ENCODE results near the gene EVI5.
A peak's percentile ranks its signal among the peaks of the same experiment; 100 is the strongest.

The EVI5 gene

GRCh38 chr1:92817137-92817697, 32.3 kb upstream of the EVI5 start:
- no peaks in the 10 kb centered on the region for H3K4me1 Mint-ChIP-seq
- H3K9me3 Mint-ChIP-seq, result no peaks in the 10 kb centered on the region
- H3K27me3 Mint-ChIP-seq (ENCODE audit: low read depth), result no peaks in the 10 kb centered on the region
- no peak for TF ChIP-seq CTCF (IDR thresholded peaks at IDR 0.05; ENCODE audit: unreplicated experiment in 3 of 3)
- no peaks in the 10 kb centered on the region for H3K36me3 Mint-ChIP-seq (ENCODE audit: low read depth)
- H3K4me3 Mint-ChIP-seq, result no peak overlapping the region
- H3K27ac Mint-ChIP-seq, result peak overlapping the region in 1 of 3 experiments; percentile 75

GRCh38 chr1:92816732-92817131, 31.8 kb upstream of the EVI5 start:
- Mint-ChIP-seq H3K27me3 (ENCODE audit: low read depth) (no peaks in the 10 kb centered on the region), H3K36me3 (ENCODE audit: low read depth) (no peaks in the 10 kb centered on the region)

GRCh38 chr1:92808381-92808780, 23.5 kb upstream of the EVI5 start:
- no peak overlapping the region for H3K27ac Mint-ChIP-seq
- no peaks in the 10 kb centered on the region for H3K27me3 Mint-ChIP-seq (ENCODE audit: low read depth)
- H3K4me1 Mint-ChIP-seq, result no peaks in the 10 kb centered on the region
- no peaks in the 10 kb centered on the region for H3K36me3 Mint-ChIP-seq (ENCODE audit: low read depth)
- peaks cover 2% of the 10 kb centered on the region for H3K9me3 Mint-ChIP-seq
- no peak overlapping the region for H3K4me3 Mint-ChIP-seq
- TF ChIP-seq CTCF (IDR thresholded peaks at IDR 0.05; ENCODE audit: unreplicated experiment in 3 of 3), result no peak

More at GRCh38 chr1:92816732-92817131, 31.8 kb upstream of the EVI5 start:
- Mint-ChIP-seq H3K4me3 (no peak overlapping the region), H3K9me3 (no peaks in the 10 kb centered on the region), H3K27ac (peak overlapping the region in 1 of 3 experiments; percentile 40), H3K4me1 (no peaks in the 10 kb centered on the region)
- TF ChIP-seq CTCF (IDR thresholded peaks at IDR 0.05; ENCODE audit: unreplicated experiment in 3 of 3), result no peak

- no peak for TF ChIP-seq CTCF (IDR thresholded peaks at IDR 0.05; ENCODE audit: unreplicated experiment in 3 of 3)
- Mint-ChIP-seq H3K27me3 (ENCODE audit: low read depth) (no peaks in the 10 kb centered on the region), H3K4me1 (no peaks in the 10 kb centered on the region), H3K9me3 (peaks cover 2% of the 10 kb centered on the region), H3K36me3 (ENCODE audit: low read depth) (no peaks in the 10 kb centered on the region), H3K27ac (peak overlapping the region in 1 of 3 experiments; percentile 53), H3K4me3 (no peak overlapping the region)
These were observed 20.3 kb upstream of the EVI5 start for GRCh38 chr1:92805216-92805615.

- TF ChIP-seq CTCF (IDR thresholded peaks at IDR 0.05; ENCODE audit: unreplicated experiment in 3 of 3), result no peak
- H3K27ac Mint-ChIP-seq, result peak overlapping the region in 2 of 3 experiments; percentile 53 to 95
- no peaks in the 10 kb centered on the region for H3K4me1 Mint-ChIP-seq
- no peak overlapping the region for H3K4me3 Mint-ChIP-seq
- H3K27me3 Mint-ChIP-seq (ENCODE audit: low read depth), result no peaks in the 10 kb centered on the region
- H3K36me3 Mint-ChIP-seq (ENCODE audit: low read depth), result no peaks in the 10 kb centered on the region
- H3K9me3 Mint-ChIP-seq, result peaks cover 2% of the 10 kb centered on the region
These were observed 19.9 kb upstream of the EVI5 start for GRCh38 chr1:92804721-92805201.
